GM18861 (cell line): ENCODE results near the gene PAGR1.

Experiments
- ATAC-seq: cut with Tn5 transposase; IDR thresholded peaks from one replicate; pipeline ENCODE4 v1.9.1; 2021; ENCODE audit not compliant: unreplicated experiment

The PAGR1 gene

GRCh38 chr16:29834079-29834478 is 18.1 kb downstream of the PAGR1 start:
- no peak for ATAC-seq

GRCh38 chr16:29835926-29836325 is 20.0 kb downstream of the PAGR1 start:
- no peak for ATAC-seq

GRCh38 chr16:29836623-29837022 is 20.7 kb downstream of the PAGR1 start:
- ATAC-seq: no peak

- ATAC-seq: no peak
These were observed 21.9 kb downstream of the PAGR1 start for GRCh38 chr16:29837841-29838240.

GRCh38 chr16:29839822-29840221 is 23.9 kb downstream of the PAGR1 start:
- ATAC-seq: no peak

GRCh38 chr16:29840240-29840639 is 24.3 kb downstream of the PAGR1 start:
- ATAC-seq: no peak

- no peak for ATAC-seq
These were observed 25.7 kb downstream of the PAGR1 start for GRCh38 chr16:29841631-29842030.

- no peak for ATAC-seq
These were observed 26.9 kb downstream of the PAGR1 start for GRCh38 chr16:29842732-29843346.

- no peak for ATAC-seq
These were observed 28.0 kb downstream of the PAGR1 start for GRCh38 chr16:29843931-29844330.

- ATAC-seq: no peak
These were observed 28.8 kb downstream of the PAGR1 start for GRCh38 chr16:29844575-29845331.

- no peak for ATAC-seq
These were observed 29.7 kb downstream of the PAGR1 start for GRCh38 chr16:29845656-29846055.

- no peak for ATAC-seq
These were observed 32.7 kb downstream of the PAGR1 start for GRCh38 chr16:29848420-29849297.

- ATAC-seq: no peak
These were observed 33.6 kb downstream of the PAGR1 start for GRCh38 chr16:29849505-29849904.

GRCh38 chr16:29850998-29851397 is 35.0 kb downstream of the PAGR1 start:
- ATAC-seq: no peak

GRCh38 chr16:29852654-29853053 is 36.7 kb downstream of the PAGR1 start:
- no peak for ATAC-seq

GRCh38 chr16:29854520-29855100 is 38.7 kb downstream of the PAGR1 start:
- no peak for ATAC-seq

- no peak for ATAC-seq
These were observed 41.3 kb downstream of the PAGR1 start for GRCh38 chr16:29857133-29857760.

GRCh38 chr16:29858149-29858849 is 42.3 kb downstream of the PAGR1 start:
- no peak for ATAC-seq

- ATAC-seq: no peak
These were observed 43.0 kb downstream of the PAGR1 start for GRCh38 chr16:29858974-29859373.

GRCh38 chr16:29860218-29860617 is 44.3 kb downstream of the PAGR1 start:
- no peak for ATAC-seq
